NCI-H1048 (cell line): ENCODE results near the gene HOXD13.

Experiments used
- DNase-seq: peaks from one replicate; lab custom pipeline; 2025; lab: John Stamatoyannopoulos, UW

HOXD13 gene

DNA sequence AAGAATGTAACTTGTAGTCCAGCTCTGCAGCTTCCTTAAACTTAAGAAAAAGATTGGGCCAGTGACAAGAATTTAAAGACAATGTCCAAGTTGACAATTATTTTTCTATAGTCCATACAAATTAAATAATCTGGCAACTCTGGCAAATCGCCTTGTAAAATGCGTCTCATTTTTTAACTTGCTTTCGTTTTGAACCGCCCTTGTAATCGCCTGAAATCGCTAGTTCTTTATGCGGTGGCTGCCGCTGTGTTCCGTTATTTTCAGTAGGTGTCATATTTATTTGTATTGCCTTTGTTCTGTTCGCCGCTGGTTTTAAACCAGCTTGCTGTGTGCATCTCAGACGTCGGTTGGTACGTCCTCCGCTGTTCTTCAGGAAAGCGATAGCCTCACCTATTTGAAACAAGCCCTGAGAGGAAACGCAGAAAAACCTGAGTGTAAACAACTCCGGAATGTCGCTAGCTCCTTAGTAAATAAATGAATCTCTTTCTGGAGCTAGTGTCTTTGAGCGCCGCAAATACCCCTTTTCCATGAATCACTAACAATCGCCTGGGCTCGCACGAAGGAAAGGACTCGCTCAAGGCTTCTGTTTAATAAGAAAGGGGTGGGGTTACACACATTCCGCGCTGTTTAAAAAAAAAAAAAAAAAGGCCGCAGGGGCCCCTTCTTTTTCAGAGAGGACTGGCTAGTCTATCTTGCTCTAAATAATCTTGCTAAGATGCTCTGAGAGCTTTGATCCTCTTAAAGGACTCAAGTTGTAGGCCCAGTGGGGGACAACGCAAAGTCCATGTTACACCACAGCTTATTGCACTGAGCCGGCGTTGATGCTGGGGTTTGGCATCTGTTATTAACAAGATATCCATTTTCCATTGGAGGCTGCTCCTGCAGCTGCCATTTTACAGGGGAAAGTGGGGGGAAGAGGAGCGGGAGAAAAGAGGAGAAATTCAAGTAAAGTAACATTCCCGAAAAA lies 40.0 kb downstream of the HOXD13 start:
- no peak for DNase-seq

DNA sequence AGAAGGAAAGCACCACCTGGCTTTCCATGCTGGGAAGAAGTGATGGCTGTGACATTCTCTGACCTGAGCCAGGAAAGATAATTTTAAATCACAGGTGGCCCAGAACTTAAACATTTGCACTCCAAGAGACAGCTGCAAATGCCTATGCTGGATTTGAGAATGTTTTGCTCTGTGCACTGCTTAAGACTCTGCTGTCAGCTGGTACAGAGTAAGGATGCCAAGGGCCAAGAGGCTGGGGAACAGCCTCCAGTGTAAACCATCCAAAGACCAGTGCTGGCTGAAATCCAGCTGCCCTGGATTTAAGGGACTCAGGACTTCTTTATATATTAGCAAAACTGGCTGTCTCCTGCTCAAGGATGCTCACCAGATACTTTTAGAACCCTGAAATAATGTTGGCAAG lies 40.9 kb downstream of the HOXD13 start:
- no peak for DNase-seq

DNA sequence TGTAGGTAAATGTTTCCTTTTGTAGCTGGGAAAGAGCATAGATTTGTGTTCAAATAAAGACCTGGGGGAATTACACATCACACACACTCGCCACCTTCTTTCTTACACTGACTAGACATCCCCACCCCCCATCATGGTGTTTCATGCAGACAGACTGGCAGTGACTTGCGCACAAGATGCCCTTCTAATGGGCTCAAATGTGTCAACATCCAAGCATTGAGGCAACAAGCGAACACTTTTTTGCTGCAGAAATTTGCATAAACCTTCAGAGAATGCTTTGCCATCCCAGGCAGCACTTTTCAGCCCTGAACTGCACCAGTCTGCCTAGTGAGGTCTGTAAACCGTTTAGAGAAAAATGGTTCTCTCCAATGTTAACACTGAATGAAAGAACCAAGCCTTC lies 41.5 kb downstream of the HOXD13 start:
- DNase-seq, result no peak

- DNase-seq, result no peak
These were observed 42.5 kb downstream of the HOXD13 start for GRCh38 chr2:176135035-176135440.

DNA sequence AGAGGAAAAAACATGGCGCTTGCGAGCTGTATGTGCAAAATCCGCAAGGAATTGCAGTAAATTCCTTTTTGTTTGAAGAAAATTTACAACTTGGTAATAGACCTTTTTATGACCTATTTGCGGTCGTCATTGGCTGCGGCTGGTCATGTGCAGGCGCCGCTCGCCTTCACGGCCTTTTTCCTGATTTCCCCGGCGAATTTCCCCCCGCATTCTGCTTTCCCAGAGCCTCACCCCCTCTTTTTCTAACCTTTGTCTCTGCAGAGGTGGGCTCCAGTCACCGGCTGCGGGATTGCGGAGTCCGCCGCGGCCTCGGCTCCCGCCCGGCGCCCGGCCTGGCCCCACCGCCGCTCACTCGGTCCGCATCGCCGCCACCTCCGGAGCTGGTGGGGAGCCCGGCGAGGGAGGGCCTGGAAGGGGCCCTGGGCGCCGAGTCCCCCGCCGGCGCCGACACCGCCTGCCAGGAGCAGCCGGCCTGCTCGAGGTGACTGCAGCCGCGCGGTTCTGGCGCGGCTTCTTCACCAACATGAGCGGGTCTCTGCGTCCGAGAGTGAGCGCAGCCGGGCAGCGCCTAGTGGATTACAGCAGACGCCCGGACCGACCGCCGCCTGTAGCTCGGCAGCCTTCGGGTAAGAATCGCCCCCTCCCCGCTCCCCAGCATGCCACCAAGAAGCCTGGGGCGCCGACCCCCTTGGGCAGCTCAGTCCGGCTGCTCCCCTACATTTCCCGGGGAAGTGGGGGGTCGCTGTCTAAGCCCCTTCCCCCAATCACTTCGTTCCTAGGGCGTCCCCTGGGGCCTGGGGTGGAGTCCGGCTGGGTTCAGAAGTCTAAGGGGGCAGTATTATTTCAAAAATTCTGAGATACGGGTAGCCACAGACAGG lies 44.1 kb downstream of the HOXD13 start:
- no peak for DNase-seq

DNA sequence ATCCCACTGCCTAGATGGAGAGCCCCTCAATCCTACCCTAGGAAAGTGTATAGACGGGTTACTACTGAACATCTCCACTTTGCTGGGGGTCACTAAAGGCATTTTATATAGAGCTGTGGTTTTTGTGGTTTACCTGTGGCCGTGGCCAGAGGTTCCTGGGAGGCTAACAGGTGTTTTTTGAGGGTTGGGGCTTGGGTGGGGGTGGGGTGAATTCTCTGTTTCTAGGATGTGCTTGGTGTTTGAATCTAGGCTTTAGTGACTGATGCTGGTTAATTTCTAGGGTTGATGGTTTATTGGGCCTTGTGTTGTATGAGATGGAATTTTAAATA lies 44.7 kb downstream of the HOXD13 start:
- no peak for DNase-seq

- DNase-seq, result no peak
These were observed 45.4 kb downstream of the HOXD13 start for GRCh38 chr2:176137906-176138305.

DNA sequence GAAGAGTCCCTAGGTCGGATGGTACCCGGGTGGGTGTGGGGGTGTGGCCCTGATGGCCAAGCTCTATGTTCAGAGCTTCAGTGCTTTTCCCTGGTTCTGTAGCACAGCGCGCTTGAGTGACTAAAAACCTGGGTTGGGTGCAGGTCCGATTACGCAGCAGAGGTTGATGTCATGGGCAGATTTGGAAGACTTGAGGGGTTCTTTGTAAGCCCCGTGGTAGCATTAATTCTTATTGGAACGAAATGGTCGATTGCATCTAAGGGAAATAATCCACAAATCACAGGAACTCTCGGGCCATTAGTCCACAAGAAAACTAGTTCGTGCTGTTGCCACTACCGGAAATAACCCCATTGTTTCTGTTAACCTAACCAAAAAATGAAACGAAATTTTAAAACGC lies 46.0 kb downstream of the HOXD13 start:
- no peak for DNase-seq

DNA sequence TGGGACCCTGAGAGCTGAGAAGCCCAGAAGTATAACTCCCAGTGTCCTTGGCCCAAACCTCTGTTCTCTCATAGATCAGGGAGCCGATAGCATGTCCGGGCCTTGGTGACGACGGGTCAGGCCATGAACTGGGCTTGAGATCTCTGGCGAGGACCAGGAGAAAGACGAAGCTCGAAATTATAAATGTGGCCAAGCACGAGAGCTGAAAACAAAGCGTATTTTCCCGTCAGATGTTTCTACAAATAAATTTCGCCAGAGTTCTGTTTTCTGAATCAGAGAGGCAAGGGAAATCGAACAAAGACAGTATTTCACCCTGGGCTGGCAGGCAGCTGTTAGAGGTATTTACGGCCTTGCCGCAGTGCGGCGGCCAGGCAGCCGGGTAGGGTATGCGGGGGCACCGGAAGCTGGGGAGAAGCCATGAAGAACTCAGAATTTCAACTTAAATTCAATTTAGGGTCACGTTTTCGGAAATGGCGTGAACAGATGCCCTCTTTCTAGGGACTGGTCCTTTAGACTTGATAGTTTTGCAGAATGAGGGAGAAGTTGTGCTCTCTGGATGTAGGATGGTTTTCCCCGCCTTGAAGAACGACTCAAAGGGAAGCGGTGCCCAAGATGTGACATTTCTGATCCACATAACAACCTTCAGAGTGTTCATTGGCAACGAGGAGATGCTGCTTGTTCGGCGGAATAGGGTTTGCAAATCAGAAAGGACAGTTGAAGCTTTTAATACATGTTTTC lies 46.6 kb downstream of the HOXD13 start:
- DNase-seq, result no peak

- no peak for DNase-seq
These were observed 47.4 kb downstream of the HOXD13 start for GRCh38 chr2:176139661-176140512.

DNA sequence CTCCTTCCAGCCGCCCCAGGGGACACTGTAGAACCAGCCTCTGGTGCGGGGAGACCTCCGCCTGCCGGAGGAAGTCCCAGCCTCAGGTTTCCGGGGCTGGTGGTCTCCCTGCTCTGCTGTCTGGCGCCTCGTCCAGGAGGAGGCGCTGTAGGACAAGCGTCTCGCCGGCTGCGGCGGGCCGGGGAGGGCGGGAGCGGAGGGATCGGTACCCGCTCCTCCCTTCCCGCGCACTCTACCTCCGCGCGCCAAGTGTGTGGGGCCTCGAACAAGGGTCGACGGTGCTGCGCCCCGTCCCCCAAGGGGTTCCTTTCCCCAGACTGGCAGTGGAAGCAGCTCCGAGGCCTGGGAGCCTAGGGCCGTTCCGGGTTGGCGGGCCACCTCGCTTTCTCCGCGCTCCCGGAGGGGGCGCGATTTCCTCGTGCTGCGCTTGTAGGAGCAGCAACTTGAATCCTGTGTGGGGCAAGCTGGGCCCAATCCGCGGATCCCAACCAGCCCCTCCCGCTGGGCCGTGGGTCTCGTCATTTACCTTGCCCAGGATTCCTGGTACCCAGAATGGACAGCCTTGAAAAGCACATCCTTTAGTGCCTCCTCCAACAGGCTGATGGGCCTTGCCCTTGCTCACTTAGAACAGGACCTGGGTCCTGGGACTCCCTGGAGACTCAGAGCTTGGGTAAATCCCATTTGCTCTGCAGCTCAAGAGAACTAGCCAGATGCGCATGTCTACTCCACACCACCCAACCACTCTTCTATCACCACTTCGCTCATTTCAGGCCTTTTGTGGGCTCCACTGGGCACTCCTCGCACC lies 48.2 kb downstream of the HOXD13 start:
- DNase-seq, result peak; percentile 53

DNA sequence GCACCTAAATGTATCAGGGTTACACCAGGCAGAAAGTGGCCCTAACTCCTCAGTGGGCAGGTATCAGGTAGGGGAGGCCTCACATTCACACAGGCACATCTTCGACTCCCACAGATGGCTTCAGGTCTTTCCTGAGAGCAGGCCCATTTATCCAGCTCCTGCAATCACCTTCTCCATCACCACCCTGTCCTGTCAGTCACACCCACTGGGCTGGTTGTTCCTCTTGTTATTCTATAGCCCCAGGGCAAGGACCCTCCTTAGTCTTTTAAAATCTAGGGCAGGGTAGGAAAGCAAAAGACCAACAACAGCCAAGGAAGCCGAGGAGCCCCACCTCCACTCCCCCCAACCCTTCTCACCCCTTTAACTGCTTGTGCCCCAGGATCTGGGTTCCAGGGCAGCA lies 49.8 kb downstream of the HOXD13 start:
- DNase-seq, result no peak
